Left hindlimb (tissue), 1 donor: ENCODE data around the gene HDAC4.

Experiments
- DNase-seq: peaks from one replicate; pipeline ENCODE4 v3.0.0-alpha.2; 2018

HDAC4 gene

DNA sequence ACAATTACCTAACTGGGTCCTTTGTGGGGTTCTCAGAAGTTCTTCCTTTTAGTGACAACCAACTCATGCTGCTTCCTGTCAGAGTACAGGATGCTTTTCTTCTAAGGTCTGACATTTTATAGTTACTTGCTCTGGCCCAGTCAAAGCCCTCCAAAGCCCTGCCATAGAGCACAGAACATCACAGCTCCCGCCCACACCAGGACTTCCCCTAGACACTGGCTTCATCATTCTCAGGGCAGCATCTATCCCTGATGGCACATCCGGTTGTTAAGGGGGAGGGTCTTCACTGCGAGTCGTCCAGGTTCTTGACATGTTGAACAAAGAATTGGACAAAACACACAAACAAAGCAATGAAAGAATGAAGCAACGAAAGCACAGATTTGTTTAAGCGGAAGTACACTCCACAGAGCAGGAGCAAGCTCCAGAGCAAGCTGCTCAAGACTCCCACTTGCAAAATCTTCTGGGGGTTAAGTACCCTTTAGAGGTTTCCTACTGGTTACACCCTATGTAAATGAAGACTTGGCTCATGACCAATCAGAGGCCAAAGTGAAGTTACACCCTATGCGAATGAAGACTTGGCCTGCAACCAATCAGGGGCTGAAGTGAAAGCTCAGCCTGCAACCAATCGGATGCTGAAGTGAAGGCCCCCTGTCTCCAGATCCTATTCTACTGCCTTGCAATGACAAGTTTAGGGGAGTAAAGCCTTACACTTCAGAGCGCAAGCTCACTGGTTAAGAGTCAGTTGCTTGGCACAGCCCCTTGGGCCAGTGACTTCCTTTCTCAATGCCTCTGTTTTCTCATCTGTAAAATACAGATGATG is 79.0 kb downstream of the HDAC4 start:
- DNase-seq: no peak

DNA sequence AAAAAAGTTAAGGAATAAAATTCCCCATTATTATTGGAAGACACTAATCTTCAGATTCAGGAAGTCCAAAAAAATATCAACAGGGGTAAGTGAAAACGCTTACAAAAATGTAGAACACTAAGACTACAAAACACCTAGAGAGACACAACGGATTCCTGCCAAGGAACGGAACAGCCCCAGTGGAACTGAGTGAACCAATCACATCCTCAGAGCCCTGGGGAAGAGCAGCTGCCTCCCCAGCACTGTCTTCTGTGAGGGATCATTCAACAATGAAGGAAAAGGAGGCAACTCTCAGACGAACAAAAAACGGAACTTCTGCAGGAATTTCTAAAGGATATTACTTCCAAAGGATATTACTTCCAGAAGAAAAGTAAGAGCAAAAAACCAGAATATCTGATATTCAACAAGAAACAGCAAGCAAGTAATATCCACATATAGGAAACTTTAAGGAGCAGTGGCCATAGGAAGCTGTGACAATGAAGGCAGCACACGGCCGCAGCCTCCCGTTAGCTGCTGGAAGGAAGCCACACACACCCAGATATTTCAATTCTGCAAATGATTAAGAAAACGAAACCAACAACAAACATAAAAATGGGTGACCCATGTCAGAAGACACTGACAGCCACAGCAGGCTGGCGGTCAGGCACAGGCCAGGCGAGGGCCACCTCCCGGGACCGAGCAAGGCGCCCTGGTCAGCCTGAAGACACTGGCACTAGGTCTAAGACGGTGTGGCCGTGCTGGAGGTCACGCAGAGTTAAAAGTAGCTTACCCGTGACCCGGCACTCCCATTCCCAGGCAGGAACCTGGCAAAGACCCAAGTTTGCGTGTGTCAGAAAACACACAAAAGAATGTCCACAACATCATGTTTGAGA is 81.8 kb downstream of the HDAC4 start:
- no peak for DNase-seq

DNA sequence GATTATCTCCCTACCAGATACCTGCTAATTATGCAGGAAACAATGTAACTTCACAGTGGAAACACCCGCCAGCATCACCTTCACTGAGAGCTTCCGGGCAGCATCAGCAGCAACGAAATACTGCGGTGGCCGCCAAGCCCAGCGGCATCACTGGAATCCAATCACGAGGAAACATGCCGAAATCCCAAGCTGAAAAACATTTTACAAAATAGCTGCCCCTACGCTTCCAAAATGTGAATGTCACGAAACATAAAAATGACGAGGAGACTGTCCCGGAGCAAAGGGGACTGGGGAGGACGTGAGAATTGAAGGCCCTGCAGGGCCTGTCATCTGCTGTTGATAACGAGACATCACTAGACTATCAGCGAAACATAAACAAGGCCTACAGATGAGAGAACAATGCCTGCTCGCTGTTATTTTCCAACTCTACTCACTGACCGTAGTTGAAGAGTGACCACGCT is 82.6 kb downstream of the HDAC4 start:
- no peak for DNase-seq

DNA sequence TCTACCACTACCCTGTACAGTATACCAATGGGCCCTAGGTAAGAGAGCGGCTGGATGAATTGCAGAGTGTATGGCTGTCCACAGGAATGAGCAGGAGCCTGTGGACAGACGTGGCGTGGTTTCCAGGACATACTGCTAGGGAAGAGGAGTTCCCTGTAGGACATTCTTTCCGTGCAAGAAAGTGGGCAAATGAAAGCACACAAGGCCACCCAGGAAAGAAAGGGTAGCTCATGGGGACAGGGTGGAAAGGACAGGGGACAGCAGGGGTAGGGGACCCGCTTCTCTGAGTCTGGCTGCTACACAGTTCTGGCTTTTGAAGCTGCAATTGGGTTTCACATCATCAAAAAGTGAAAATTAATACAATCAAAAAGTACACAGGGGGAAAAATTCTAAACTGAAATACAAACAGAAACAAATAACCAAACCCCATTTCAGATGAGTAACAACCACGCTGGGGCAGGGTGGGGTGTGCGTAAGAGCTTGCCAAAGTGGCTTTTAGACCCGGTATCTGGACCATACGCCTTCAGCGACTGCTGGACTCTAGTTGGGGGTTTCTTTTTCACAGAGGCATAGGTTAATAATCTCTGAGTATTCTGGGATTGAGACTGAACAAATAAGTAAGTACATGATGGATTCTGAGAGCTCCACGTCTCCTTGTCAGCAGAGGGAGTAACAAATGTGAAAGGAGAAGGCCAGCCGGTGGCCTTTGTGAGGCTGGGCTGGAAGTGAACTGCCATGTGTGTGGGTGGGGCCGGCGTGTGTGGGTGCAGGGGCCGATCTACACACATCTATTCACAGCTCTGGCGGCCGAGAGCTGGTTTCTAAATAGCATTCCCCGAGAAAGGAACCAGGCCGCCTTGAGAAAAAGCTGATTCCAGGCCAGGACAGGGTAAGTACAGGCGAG is 84.0 kb downstream of the HDAC4 start:
- DNase-seq: peak; percentile 68

DNA sequence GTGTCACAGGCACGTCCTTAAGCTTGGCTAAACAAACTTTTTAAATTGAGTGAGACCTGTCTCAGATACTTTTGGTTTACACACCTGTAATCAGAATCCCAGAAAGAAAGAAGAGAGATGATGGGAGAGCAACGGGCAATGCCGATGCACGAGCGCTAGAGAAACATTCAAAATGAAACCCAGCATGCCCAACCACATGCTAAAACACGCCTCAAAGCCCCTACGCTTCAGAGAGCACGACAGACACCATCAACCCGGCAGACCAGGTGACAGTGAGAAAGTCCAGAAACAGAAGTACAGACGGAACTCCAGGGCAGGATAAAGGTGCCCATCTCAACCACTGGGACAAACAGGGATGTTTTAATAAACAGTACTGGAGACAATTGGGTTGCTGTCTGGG is 85.5 kb downstream of the HDAC4 start:
- no peak for DNase-seq

DNA sequence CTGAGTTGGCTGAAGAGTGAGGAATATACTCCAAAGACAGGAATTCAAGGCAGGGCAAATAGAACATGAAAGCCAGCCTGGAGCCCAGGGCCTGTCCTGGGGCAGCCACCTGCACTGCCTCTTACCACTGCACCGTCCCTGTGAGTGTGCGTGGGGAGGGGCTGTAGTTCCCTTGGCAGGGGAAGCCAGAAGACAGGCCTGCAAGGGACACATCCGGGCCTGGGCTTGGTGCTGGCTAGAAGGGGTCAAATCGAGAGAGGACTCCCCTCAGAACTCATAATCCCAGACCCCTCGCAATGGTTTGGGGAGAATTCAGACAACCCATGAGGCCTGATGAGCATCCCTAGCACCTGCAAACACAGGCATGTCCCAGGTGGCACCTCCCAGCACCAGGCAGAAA is 87.0 kb downstream of the HDAC4 start:
- no peak for DNase-seq

DNA sequence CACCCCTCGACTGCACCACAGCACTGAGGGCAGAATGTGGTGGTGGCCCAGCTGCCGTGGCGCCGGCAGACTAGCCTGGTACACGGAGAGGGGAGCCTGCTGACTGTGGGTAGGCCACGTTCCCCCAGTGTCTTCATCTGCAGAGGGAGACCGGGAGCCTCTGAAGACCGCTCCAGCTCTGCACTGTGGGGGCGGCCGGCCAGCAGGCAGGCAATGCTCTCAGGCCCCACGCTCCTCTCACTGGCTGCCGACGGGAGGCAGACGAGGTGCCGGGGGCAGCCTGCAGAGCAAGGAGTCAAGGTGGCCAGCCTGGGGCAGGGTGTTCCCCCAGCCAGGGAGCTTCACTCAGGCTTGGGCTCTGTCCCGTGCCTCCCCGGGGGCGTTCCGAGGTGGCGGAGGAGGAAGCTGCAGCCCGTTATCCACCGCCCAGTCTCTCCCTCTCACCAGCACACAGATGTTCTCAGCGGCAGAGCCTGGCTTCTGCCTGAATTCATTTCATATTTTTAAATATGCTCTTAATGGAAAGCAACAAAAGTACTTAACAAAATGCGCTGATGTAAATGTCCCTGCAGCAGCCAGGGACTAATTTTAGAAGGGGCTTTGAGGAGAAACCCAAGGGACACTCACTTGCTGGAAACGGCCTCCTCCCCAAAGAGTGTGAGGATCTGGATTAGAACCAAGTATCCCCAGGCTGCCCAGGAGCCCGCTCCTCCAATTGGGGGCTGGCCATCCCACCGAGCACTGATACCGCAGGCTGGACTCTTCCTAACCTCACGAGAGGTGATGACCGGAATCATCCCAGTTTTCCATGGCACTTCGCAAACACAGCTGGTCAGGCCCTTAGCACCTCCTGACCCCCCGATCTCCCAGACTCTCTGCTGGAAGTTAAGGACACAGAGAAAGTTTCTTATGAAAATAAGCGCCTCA is 87.8 kb downstream of the HDAC4 start:
- DNase-seq: no peak

DNA sequence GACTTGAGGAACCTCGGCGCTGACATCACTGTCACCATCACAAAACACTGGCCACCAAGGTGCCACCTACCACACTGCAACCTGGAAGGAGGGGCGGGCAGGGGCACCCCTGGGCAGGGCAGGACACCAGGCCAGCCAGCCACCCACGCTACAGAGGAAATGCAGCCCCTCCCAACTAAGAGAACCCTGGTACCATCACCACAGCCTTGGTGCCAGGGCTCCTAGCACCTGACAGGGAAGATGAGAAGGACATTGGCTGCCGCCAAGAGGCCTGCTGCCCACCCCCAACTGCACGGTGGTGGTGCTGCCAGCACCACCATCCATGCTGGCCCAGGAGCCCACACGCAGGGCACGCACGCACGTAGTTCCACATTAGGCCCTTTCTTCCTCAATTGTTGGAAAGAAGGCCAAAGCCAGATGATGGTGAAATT is 88.7 kb downstream of the HDAC4 start:
- DNase-seq: no peak

DNA sequence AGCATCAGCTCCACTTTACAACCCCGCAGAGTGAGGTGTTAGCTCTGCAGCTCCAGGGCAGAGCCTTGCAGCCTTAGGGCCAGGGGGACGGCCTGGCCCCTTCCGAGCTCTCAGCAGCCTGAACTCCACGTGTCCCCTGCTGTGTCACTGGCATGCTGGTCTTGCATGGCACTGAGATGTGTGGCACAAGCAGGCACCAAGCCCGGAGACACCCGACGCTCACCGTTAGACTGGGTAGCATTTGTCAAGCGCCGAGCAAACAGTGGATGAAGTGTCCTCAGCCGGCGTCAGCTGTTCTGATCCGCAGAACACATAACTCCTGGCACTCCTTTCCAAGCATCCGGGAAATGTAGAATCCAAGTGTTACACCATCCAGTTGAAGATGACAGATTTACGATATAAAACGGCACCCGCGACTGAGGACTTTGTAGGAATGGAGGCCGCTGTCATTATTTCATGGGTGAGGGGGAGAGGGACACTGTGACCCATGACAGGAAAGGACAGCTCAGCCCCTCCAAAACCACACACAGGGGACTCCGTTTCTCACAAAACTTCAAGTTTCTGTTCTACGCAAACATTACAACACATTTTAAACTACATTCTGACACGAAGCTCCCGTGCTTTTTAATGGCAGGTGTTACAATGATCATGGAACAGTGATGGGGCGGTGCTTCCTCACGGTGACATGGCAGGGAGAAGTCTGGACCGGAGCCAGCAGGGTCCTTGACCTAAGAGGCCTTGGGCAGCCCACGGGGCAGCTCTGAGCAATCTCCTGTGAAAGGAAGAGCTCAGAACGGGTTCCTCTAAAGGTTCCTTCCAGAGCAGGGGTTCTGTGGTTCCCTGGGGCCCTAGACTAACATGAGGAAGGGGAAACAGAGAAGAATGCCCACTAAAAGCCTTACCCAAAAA is 89.4 kb downstream of the HDAC4 start:
- no peak for DNase-seq

DNA sequence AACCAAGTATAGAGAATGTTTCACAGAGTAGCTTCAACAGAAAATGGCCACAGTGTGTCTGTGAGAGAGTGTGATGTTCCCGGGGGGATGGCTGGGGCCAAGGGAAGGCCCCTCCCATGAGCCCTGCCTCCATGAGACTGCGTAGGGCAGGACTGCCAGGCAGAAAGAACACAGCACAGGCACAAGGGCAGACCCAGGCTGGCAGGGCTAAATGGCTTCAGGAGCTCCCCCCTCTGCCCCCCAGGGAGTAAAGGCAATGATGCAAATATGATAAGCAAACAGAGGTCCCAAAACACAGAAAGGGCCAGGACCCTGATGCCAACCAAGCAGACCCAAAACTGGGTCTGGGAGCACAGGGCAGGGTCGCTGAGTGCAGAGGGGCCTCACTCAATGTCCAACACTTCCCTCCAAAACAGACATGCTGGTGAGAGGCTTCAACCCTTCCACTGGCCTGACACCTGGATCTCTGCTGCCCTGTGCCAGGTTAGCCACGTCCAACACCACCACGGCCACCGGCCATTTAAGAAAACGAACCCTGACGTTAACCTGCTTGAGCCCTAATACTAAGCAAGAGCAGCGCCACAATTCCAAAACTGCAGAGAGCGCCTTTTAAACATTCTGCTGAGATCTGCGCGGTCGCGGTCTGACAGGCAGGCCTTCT is 90.3 kb downstream of the HDAC4 start:
- no peak for DNase-seq

DNA sequence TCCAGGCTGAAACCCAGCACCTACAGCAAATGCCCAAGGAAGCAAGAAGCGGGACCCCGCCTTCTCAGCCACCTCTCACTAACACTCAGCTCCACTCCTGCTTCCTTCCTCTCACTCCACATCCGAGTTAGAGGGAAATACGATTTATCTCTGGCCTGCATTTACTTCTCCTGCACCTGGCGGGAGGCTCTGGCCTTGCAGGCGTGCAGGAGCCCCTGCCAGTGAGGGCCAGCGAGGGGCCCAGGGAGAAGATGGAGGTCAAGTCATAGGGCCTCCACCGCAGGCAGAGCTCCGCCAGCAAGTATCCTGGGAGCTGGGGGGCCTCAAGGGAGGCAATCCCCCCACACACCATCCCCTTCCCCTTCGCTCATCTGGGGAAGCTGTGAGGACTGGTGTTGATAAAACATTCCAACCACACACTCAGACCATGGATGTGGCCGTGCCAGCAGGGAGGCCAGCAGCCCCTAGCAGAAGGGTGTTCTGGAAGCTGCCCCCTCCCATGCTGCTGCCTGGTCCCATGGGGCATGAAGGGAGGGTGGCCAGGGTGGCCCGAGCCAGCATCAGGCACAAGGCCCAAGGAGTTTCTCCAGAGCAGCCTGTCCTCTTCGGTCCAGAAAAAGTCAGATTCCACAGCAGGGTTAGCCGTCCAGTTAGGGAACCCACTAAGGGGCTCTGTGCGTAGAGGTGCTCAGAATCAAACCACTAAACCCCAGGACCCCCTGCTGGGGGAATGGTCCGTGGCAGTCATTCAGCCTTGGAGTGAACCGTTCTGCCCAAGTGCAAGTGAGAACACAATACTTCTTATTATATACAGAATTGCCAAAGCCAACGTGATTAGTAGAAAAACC is 91.2 kb downstream of the HDAC4 start:
- DNase-seq: no peak

DNA sequence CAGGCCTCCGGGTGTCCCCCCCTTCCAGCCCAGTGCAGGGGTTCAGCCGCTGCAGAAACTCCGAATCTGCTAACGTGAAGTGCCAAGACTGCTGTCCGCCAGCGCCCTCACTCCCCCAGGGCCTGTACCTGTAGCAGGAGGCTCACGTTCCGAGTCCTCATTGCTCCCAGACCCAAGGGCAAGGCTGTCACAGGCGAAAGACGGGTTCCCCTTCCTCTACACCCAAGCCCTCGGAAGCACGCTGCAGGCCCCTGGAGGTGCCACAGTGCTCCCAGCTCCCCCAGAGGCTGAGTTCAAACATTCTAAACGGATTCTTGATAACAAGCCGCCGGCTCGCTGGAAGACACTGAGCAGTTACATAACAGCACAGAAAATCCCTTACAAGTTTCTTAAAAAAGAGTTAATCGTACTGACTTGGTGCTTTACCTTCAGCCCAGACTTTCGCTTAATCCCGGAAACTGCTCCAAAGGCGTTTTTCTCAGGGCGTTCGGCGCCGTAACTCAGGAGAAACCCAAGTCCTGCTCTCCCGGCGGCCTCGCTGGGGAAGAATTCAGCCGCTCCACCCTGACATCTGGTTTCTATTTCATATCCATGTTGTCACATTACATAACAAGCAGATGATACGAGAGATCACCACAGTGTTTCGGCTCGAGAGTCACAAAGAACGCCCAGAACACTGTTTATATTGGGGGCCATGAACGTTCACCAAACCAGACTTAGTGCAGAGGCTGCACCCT is 92.0 kb downstream of the HDAC4 start:
- peak; percentile 81 for DNase-seq

DNA sequence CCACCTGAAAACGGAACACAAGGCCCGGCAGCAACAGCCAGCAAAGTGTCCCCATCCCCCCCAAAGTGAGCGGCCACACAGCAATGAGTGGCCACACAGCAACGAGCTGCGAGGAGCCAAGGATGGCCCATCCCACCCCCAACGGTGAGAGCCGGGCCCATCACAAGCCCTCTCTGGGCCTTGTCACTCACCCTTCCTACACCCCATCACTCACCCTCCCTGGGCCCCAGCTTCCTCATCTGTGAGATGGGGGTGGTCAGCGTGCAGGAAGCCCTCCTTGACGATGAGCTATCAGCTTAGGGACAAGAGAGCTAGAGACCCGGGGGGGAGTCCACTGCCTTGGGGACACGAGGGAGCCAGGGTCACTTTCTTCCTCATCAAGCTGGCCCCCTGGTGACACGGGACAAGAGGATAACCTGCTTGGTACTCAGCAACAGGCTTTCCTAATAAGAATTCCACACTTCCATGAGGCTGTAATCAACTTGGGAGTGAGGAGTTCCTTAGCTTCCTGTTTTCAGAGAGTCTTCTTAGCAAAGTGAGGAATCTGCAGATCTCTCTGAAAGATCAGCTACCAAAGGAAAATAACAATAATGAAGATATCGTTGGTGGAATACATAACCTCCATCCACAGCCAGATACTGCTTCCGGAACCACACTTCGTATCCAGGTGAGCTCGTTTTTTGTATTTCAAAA is 92.8 kb downstream of the HDAC4 start:
- peak; percentile 28 for DNase-seq

DNA sequence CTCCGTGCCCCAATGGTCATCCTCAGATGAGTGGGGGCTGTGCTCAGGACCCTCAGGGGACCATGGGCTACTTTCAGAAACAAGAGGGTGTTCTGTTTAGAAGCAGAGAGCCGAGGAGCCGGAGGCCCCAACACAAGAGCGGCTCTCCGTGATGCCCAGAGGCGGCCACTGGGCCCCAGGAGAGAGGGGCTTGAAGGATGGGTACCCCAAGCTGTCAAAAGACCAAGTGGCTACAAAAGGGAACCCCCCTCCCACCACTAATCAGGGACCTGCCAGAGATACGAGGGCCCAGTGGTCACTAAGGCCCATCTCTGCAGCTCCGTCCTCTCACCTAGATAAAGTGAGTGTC is 93.6 kb downstream of the HDAC4 start:
- DNase-seq: peak; percentile 4

DNA sequence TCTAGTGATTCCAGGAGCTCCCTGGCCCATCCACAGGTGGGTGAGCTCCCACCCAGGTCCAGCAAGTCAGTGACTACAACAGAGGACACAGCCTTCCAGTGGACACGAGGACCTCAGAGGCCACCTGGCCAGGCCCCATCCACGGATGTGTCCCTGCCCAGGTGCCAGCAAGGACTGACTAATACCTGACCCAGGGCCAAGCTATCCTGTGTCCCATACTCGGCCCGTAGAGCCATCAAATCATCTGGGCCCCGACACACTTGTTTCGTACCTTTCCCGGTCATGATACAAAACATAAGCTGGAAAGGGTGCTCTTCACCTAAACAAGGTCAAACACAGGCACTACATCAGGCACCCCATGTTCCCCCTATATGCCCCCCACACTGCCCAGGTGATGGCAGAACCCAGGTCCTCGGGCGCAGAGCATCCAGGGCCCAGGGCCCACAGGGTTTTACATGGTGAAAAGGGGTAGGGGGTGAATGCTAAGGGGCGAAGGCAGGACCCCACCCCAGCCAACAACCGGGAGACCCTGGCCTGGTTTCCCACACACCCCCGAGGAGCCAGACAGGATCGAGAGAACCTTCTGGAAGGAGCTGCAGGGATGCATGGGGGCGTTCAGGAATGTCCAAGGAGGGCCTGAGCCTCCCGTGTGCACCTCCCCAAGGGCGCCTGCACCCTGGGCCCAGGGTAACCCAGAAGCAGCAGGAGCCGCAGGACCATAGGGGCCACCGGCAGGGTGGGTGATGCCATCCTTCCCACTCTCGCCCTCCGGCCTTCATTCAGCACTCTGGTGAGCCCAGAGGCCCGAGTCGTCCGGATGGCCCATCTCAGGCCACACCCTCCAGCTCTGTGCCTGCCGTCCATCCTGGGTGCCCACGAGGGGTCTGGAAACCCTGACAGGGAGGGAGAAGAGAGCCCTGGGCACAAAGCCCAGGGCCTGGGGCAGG is 94.3 kb downstream of the HDAC4 start:
- peak; percentile 12 for DNase-seq

DNA sequence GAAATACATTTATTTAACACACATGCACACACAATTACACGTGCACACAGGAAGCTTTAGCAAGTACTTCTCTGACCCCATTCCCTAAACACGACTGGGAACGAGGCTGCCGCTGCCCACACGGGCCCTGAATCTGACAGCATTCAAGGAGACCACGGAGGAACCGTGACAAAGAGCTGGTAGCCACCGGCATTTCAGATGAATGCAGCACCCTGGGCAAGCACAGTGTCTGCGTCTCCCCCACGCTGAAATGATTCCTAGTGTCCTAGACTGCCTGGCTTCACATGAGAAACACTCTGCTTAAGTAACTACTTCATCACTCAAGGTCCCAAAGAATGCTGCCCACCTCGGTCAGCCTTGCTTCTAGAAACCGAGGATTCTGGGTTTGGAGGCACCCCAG is 95.0 kb downstream of the HDAC4 start:
- no peak for DNase-seq

DNA sequence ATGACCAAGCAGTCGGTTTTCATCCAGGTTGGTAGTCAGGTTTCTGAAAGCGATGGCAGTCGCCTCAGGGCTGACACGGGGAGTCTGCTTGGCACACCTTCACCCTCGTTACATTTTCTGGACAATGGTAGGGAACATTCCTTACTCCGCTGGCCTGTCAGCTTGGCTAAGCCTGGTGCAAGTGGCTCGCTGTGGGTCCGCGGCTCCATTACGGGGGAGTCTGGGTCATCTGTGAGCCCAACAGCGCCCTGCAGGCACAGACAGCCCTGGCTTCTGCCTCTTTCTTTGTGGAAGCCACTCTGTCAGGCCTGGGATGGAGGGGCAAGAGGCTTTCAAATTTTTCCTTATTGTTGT is 95.6 kb downstream of the HDAC4 start:
- no peak for DNase-seq
